Neural cell (in vitro differentiated cells): ENCODE results near the gene CSN1S1.

Source experiments
- EP300 ChIP-seq: fragments of 450-650 bp; conservative IDR thresholded peaks from 2 replicates; pipeline ENCODE4 v1.6.1; 2014; ENCODE audit warnings: antibody characterized with exemption, mild to moderate bottlenecking, moderate library complexity; ENCODE audit not compliant: poor library complexity, severe bottlenecking
- EZH2 ChIP-seq: fragments of 200-600, 300-800 bp; shearing (Covaris generic), sonication (generic); IDR thresholded peaks from 2 replicates; pipeline ENCODE4 v1.6.1; 2014; ENCODE audit warnings: antibody characterized with exemption, low read length, borderline replicate concordance, mild to moderate bottlenecking; ENCODE audit not compliant: insufficient read depth, poor library complexity, severe bottlenecking
- MXI1 ChIP-seq: fragments of 450-650 bp; conservative IDR thresholded peaks from 2 replicates; pipeline ENCODE4 v1.6.1; 2014; ENCODE audit warnings: antibody characterized with exemption, mild to moderate bottlenecking; ENCODE audit not compliant: poor library complexity, severe bottlenecking
- POLR2AphosphoS5 ChIP-seq: IDR thresholded peaks from 2 replicates; pipeline ENCODE4 v1.6.1; 2012
- RAD21 ChIP-seq: fragments of 450-650 bp; conservative IDR thresholded peaks from 2 replicates; pipeline ENCODE4 v1.6.1; 2014; ENCODE audit warnings: antibody characterized with exemption, mild to moderate bottlenecking, moderate library complexity
- SMC3 ChIP-seq: fragments of 450-650 bp; conservative IDR thresholded peaks from 2 replicates; pipeline ENCODE4 v1.6.1; 2014; ENCODE audit warnings: antibody characterized with exemption, mild to moderate bottlenecking, moderate library complexity; ENCODE audit not compliant: poor library complexity
- TAF1 ChIP-seq: IDR thresholded peaks from 2 replicates; pipeline ENCODE4 v1.6.1; 2012; ENCODE audit warnings: low read depth
- TF ChIP-seq, protein P1 (sequence below): fragments of 450-650 bp; IDR thresholded peaks from 2 replicates; pipeline ENCODE4 v1.5.1; 2014; ENCODE audit warnings: antibody characterized with exemption, mild to moderate bottlenecking, moderate library complexity; ENCODE audit not compliant: poor library complexity, severe bottlenecking
- TF ChIP-seq, protein P2 (sequence below): IDR thresholded peaks from 2 replicates; pipeline ENCODE4 v1.6.1; 2012; ENCODE audit warnings: borderline replicate concordance

DNA sequence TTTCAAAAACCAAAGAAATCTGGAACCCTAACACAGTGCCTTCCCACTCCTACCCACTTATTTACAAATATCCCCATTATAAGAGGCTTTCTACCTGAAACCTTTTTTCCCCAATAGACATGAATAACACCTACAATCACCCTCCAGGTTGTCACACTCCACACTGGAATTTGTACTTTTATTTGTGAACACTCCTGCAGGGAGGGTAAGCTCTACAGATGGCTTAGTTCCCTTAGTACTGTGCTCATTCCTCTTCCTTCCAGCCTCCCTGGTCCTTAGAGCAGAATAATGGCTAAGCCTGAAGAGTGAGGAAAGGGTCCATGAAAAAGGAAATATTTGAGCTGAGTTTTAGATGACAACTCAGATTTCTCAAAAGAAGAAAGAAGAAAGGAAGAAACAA lies 48.7 kb upstream of the CSN1S1 start:
- TF ChIP-seq POLR2AphosphoS5, result no peak
- no peak for TF ChIP-seq EP300
- TF ChIP-seq, protein P1, sequence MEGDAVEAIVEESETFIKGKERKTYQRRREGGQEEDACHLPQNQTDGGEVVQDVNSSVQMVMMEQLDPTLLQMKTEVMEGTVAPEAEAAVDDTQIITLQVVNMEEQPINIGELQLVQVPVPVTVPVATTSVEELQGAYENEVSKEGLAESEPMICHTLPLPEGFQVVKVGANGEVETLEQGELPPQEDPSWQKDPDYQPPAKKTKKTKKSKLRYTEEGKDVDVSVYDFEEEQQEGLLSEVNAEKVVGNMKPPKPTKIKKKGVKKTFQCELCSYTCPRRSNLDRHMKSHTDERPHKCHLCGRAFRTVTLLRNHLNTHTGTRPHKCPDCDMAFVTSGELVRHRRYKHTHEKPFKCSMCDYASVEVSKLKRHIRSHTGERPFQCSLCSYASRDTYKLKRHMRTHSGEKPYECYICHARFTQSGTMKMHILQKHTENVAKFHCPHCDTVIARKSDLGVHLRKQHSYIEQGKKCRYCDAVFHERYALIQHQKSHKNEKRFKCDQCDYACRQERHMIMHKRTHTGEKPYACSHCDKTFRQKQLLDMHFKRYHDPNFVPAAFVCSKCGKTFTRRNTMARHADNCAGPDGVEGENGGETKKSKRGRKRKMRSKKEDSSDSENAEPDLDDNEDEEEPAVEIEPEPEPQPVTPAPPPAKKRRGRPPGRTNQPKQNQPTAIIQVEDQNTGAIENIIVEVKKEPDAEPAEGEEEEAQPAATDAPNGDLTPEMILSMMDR, result no peak
- no peak for TF ChIP-seq TAF1
- TF ChIP-seq EZH2, result no peak
- TF ChIP-seq, protein P2, sequence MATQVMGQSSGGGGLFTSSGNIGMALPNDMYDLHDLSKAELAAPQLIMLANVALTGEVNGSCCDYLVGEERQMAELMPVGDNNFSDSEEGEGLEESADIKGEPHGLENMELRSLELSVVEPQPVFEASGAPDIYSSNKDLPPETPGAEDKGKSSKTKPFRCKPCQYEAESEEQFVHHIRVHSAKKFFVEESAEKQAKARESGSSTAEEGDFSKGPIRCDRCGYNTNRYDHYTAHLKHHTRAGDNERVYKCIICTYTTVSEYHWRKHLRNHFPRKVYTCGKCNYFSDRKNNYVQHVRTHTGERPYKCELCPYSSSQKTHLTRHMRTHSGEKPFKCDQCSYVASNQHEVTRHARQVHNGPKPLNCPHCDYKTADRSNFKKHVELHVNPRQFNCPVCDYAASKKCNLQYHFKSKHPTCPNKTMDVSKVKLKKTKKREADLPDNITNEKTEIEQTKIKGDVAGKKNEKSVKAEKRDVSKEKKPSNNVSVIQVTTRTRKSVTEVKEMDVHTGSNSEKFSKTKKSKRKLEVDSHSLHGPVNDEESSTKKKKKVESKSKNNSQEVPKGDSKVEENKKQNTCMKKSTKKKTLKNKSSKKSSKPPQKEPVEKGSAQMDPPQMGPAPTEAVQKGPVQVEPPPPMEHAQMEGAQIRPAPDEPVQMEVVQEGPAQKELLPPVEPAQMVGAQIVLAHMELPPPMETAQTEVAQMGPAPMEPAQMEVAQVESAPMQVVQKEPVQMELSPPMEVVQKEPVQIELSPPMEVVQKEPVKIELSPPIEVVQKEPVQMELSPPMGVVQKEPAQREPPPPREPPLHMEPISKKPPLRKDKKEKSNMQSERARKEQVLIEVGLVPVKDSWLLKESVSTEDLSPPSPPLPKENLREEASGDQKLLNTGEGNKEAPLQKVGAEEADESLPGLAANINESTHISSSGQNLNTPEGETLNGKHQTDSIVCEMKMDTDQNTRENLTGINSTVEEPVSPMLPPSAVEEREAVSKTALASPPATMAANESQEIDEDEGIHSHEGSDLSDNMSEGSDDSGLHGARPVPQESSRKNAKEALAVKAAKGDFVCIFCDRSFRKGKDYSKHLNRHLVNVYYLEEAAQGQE, result no peak
- no peak for TF ChIP-seq MXI1
- no peak for TF ChIP-seq RAD21
- TF ChIP-seq SMC3, result no peak
